Psoas muscle (tissue), 8 donors: ENCODE data around the gene OR4F6. TPM values are rescaled to one million over a fixed set of nuclear protein-coding genes. Genes with fewer than 3 reads are reported as not detected.

ENCODE experiments used
- ATAC-seq, 4 donors: fragments of 200-7000 bp; cut with Tn5 transposase; one replicate each; pipeline ENCODE4 v1.9.1; 2020; ENCODE audit warnings: moderate library complexity in 3 of 4, mild to moderate bottlenecking in 2 of 4
- DNase-seq, 2 donors: peaks; one replicate each; pipeline ENCODE4 v3.0.0-alpha.2; 2020
- H3K27ac ChIP-seq: fragments of 200-600 bp; one replicate; pipeline ENCODE4 v1.8.0; 2022
- H3K27me3 ChIP-seq, 3 donors: fragments of 200-600 bp in 1 of 3; one replicate each; pipeline versions ENCODE4 v1.6.1 to v1.8.0; 2013 to 2022; ENCODE audit warnings: low read length in 2 of 3, mild to moderate bottlenecking in 2 of 3, moderate library complexity in 1 of 3; ENCODE audit not compliant: insufficient read depth in 3 of 3
- H3K36me3 ChIP-seq, 2 donors: fragments of 200-600 bp in 1 of 2; one replicate each; pipeline versions ENCODE4 v1.6.1 to v1.8.0; 2013 to 2022; ENCODE audit warnings: low read depth in 1 of 2, mild to moderate bottlenecking in 1 of 2, moderate library complexity in 1 of 2; ENCODE audit not compliant: insufficient read depth in 1 of 2
- H3K4me1 ChIP-seq: fragments of 200-600 bp; one replicate; pipeline ENCODE4 v1.8.0; 2022
- H3K4me3 ChIP-seq: fragments of 200-600 bp; one replicate; pipeline ENCODE4 v1.8.0; 2022; ENCODE audit warnings: mild to moderate bottlenecking
- H3K9me3 ChIP-seq: fragments of 200-600 bp; one replicate; pipeline ENCODE4 v1.8.0; 2022
- CTCF ChIP-seq: fragments of 200-600 bp; IDR thresholded peaks from one replicate; pipeline ENCODE4 v1.8.0; 2022; ENCODE audit warnings: antibody characterized with exemption
- WGBS, 3 donors: extraction: QIAGEN DNeasy Blood & Tissue Kit; methylation state at CpG; one replicate each; pipeline versions ENCODE4 v1.1.6 to v1.1.7; 2013; 5-methylcytosine and 5-hydroxymethylcytosine counted together
- intact Hi-C, 2 donors: fragments of 100-400 bp; cut with DNase I; formaldehyde crosslinking; loops; one replicate each; pipeline versions ENCODE4 v1.11.0 to v1.14.2; 2022
- polyA plus RNA-seq, 3 donors: library from polyadenylated mRNA; stranded (reverse); fragments of 200-250 nt; gene quantifications; one replicate each; pipeline ENCODE4 v1.2.3, GENCODE V29; 2013
- total RNA-seq, 4 donors: library from RNA; stranded (reverse); fragmentation: NEBNext Ultra II Directional in 2 of 4; extraction: Animal tissue kit (Norgen Biotek cat#: 25700) in 2 of 4; gene quantifications; one replicate each; pipeline versions ENCODE4 v1.2.1 to v1.2.4, GENCODE V29; 2021 to 2023
- donor health status: healthy with polysubstance abuse.
- donor health status: DM: no; HTN: no; CAD: no; lungs with moderate emphysema.
- donor health status: Bipolar disorder and iron deficiency.
- donor health status: healthy.
- donor health status: DM: yes; HTN: yes; CAD: no.
- donor health status: DM: no; HTN: no; CAD: no.
- donor health status: DM: no; HTN: no; CAD: no.
- donor health status: DM: yes; HTN: yes; CAD: no.

Gene OR4F6
- total and polyA plus RNA-seq, 7 donors: not detected

GRCh38 chr15:101803676-101804075, 367 bp downstream of the OR4F6 start:
- 75 to 76% (median 75%) methylated on average over 5 of the region's 5 CpGs for WGBS, 3 donors

GRCh38 chr15:101804375-101804774, 1.1 kb downstream of the OR4F6 start:
- Histone ChIP-seq H3K4me3 (no peak overlapping the region), H3K27ac (no peak overlapping the region), H3K9me3 (no peaks in the 10 kb centered on the region), H3K4me1 (no peaks in the 10 kb centered on the region), H3K27me3 (peaks cover 0 to 4% (median 0%) of the 10 kb centered on the region in 3 donors), H3K36me3 (no peaks in the 10 kb centered on the region)
- ATAC-seq: no peak
- no peak for TF ChIP-seq CTCF
- intact Hi-C loops: no loop called here
- no peak for DNase-seq

More at GRCh38 chr15:101803676-101804075, 367 bp downstream of the OR4F6 start:
- Histone ChIP-seq H3K27me3 (peaks cover 0 to 4% (median 0%) of the 10 kb centered on the region in 3 donors), H3K4me3 (no peak overlapping the region), H3K4me1 (no peaks in the 10 kb centered on the region), H3K36me3 (no peaks in the 10 kb centered on the region), H3K9me3 (no peaks in the 10 kb centered on the region), H3K27ac (no peak overlapping the region)
- DNase-seq: no peak
- ATAC-seq: no peak
- intact Hi-C loops: no loop called here
- no peak for TF ChIP-seq CTCF

GRCh38 chr15:101804941-101805340, 1.6 kb downstream of the OR4F6 start:
- no peaks in the 10 kb centered on the region for H3K36me3 ChIP-seq
- no peak overlapping the region for H3K27ac ChIP-seq
- H3K4me1 ChIP-seq: no peaks in the 10 kb centered on the region
- no peak for ATAC-seq
- intact Hi-C loops: no loop called here
- H3K9me3 ChIP-seq: no peaks in the 10 kb centered on the region
- TF ChIP-seq CTCF: no peak
- DNase-seq: no peak
- no peak overlapping the region for H3K4me3 ChIP-seq
- H3K27me3 ChIP-seq: peaks cover 0 to 4% (median 0%) of the 10 kb centered on the region in 3 donors

GRCh38 chr15:101805605-101806345, 2.5 kb downstream of the OR4F6 start:
- ATAC-seq: no peak
- 64 to 68% (median 68%) methylated on average over 6 of the region's 6 CpGs for WGBS, 3 donors
- Histone ChIP-seq H3K4me3 (no peak overlapping the region), H3K27ac (no peak overlapping the region), H3K4me1 (no peaks in the 10 kb centered on the region), H3K9me3 (no peaks in the 10 kb centered on the region), H3K27me3 (peaks cover 0 to 4% (median 0%) of the 10 kb centered on the region in 3 donors), H3K36me3 (no peaks in the 10 kb centered on the region)
- no peak for TF ChIP-seq CTCF
- no peak for DNase-seq
- intact Hi-C loops: no loop called here
